GM12872 (cell line): ENCODE data around the gene SHLD1.

Experiments
- CTCF ChIP-seq: IDR thresholded peaks from 3 replicates; pipeline ENCODE4 v1.5.1; 2011; ENCODE audit warnings: low read depth, mild to moderate bottlenecking, low read length, moderate library complexity; ENCODE audit not compliant: insufficient read depth

The SHLD1 gene, protein sequence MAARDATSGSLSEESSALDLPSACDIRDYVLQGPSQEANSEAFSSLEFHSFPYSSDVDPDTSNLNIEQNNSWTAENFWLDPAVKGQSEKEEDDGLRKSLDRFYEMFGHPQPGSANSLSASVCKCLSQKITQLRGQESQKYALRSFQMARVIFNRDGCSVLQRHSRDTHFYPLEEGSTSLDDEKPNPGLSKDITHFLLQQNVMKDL

DNA sequence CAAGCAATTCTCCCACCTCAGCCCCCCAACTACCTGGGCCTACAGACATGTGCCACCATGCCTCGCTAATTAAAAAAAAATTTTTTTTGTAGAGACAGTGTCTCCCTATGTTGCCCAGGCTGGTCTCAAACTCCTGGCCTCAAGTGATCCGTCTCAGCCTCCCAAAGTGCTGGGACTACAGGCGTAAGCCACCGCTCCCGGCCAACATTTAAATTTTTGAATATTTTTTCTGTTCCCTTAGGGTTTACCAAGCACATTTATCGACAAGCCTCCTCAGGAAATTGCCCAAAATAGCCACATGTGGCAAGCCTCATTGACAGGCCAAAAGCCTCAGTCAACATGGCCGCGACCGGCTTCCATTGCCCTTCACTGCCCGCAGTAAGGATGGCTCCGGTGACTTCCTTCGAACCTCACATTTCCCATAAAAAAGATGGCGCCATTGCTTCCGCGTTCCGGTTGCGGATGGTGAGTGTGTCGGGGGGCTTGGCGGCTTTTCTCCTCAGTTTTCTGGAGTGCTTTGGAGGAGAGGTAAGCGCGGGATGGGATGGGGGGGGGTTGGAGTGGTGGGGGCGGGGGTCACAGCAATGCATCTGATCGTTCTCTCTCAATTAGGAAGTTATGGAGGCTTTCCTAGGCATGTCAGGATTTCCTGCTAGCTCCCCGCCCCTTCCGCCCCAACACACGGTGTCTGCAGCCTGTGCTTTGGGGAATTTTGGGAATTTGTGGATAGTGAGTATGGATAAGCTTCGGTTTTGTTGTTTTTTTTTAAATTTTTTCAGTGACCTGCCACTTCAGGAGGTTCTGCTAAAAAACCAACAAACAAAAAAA is at the start of gene SHLD1:
TSS of gene SHLD1 (plus strand) at position 450 of the 828 bp plus-strand sequence. CDS start 22,465 bp downstream, outside the sequence.
- TF ChIP-seq CTCF = no peak

GRCh38 chr20:5703681-5704101 is 46.5 kb upstream of the SHLD1 start:
- no peak for TF ChIP-seq CTCF

- no peak for TF ChIP-seq CTCF
Measured at GRCh38 chr20:5705827-5706226, 44.4 kb upstream of the SHLD1 start.

DNA sequence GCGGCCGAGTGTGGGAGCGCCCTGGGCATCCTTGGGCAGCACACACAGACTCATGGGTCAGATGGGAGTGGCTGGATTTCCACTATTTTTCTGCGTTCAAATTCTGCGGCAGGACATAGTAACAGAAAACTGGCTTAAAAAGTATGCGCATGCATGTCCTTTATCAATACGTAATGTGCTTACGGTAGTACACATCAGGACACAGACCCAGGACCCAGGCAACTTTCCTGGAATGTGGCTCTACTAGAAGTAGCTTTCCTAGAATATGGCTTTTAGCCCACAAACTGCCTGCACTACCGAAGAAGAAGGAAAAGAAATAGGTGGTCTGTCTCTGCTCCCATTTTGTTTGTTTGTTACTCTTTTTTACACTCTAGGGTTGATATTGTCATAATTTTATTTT is 43.4 kb upstream of the SHLD1 start:
- TF ChIP-seq CTCF = no peak

DNA sequence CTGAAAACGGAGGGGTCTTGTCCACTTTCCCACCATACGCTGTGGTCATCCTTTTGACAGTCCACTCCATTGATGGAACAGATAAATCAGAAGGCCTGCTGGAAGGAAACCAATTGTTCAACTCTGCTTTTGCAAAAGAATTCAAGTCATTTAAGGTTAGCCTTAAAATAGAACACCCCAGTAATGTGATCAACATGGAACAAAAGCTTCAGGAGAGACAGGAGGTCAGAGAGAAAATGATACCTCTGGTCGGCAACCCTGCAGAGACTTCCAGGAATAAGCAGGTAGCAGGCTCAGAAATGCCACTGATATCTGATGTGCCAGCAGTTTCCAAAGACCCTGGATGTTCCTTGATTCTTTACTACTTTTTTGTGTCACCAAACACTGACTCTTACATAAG is 39.6 kb upstream of the SHLD1 start:
- no peak for TF ChIP-seq CTCF

- no peak for TF ChIP-seq CTCF
Measured at GRCh38 chr20:5714261-5715041, 35.8 kb upstream of the SHLD1 start.
